ENCODE data around the gene REEP3. TPM values are rescaled to one million over a fixed set of nuclear protein-coding genes. Genes with fewer than 3 reads are reported as not detected.

The REEP3 gene
- total RNA-seq, 2 donors from 2014 or later, result 30.7 to 33.0 TPM

DNA sequence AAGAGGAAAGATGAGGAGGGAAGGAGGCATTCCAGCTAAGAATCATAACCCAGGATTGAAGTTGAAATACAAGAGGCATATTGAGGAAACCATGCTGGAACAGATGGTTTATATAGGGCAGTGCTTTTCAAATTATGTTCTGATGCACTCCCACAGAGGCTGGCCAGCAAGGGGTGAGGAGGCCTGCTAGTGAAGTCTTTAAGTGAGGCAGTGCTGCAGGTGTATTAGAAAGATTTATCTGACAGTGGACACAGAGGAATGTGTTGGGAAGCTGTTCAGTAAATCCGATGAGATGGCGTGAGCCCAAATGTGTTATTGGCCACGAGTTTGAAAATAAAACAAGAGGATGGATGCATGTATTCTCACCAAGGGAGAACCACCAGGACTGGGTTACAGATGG is 28.6 kb downstream of the REEP3 start:
- TF ChIP-seq, protein P1, sequence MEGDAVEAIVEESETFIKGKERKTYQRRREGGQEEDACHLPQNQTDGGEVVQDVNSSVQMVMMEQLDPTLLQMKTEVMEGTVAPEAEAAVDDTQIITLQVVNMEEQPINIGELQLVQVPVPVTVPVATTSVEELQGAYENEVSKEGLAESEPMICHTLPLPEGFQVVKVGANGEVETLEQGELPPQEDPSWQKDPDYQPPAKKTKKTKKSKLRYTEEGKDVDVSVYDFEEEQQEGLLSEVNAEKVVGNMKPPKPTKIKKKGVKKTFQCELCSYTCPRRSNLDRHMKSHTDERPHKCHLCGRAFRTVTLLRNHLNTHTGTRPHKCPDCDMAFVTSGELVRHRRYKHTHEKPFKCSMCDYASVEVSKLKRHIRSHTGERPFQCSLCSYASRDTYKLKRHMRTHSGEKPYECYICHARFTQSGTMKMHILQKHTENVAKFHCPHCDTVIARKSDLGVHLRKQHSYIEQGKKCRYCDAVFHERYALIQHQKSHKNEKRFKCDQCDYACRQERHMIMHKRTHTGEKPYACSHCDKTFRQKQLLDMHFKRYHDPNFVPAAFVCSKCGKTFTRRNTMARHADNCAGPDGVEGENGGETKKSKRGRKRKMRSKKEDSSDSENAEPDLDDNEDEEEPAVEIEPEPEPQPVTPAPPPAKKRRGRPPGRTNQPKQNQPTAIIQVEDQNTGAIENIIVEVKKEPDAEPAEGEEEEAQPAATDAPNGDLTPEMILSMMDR (conservative IDR thresholded peaks at IDR 0.05), result no peak

DNA sequence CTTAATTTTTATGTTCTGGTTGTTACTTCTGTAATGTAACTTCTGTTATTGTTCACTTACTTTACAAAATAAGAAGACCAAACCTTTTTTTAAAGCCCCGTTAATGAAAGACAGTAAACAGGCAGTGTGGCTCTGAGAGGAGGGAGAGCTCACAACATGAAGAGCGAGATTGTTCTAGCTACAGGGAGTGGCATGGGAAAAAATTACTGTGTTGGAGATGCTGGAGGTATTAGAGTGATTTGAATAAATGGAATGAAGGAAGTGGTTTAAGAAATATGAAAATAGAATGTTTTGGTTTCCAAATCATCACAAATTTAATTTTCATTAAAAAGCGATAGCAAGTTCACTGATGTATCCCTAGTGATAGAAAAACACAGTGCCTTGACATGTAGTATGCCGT is 31.8 kb downstream of the REEP3 start:
- Mint-ChIP-seq H3K36me3 (ENCODE audit: low read depth) (peaks cover 8% of the 10 kb centered on the region), H3K27me3 (ENCODE audit: insufficient read depth) (no peaks in the 10 kb centered on the region), H3K9me3 (no peaks in the 10 kb centered on the region), H3K27ac (no peak overlapping the region), H3K4me1 (peaks cover 4% of the 10 kb centered on the region), H3K4me3 (no peak overlapping the region)
- Histone ChIP-seq H3K4me3 (ENCODE audit: low read length) (no peak overlapping the region), H3K9ac (ENCODE audit: extremely low read depth, low read length, poor library complexity, severe bottlenecking) (no peak overlapping the region), H3K27ac (ENCODE audit: low read depth, low read length) (no peak overlapping the region), H3K36me3 (ENCODE audit: control insufficient read depth, insufficient read depth, low read length) (peaks cover 3% of the 10 kb centered on the region), H3K27me3 (ENCODE audit: control insufficient read depth, insufficient read depth, low read length, poor library complexity, severe bottlenecking) (no peaks in the 10 kb centered on the region), H3K4me1 (ENCODE audit: control insufficient read depth, insufficient read depth, low read length) (no peaks in the 10 kb centered on the region), H3K9me3 (ENCODE audit: control insufficient read depth, low read length) (no peaks in the 10 kb centered on the region)
- TF ChIP-seq, protein P1 (conservative IDR thresholded peaks at IDR 0.05), result no peak
- DNase-seq, result no peak
- 94 to 100% methylated on average over 1 to 4 of the region's 4 CpGs for WGBS, 2 experiments (ENCODE audit: insufficient coverage in 1 of 2, insufficient read length in 1 of 2)

More for the DNA sequence above, 28.6 kb downstream of the REEP3 start:
- H3K27me3 Mint-ChIP-seq (ENCODE audit: insufficient read depth), result no peaks in the 10 kb centered on the region
- H3K9me3 Mint-ChIP-seq, result no peaks in the 10 kb centered on the region
- H3K4me3 ChIP-seq (ENCODE audit: low read length), result no peak overlapping the region
- no peaks in the 10 kb centered on the region for H3K9me3 ChIP-seq (ENCODE audit: control insufficient read depth, low read length)
- H3K27ac ChIP-seq (ENCODE audit: low read depth, low read length), result no peak overlapping the region
- no peak overlapping the region for H3K27ac Mint-ChIP-seq
- no peaks in the 10 kb centered on the region for H3K27me3 ChIP-seq (ENCODE audit: control insufficient read depth, insufficient read depth, low read length, poor library complexity, severe bottlenecking)
- H3K4me3 Mint-ChIP-seq, result no peak overlapping the region
- H3K4me1 ChIP-seq (ENCODE audit: control insufficient read depth, insufficient read depth, low read length), result peaks cover under 1% of the 10 kb centered on the region
- H3K9ac ChIP-seq (ENCODE audit: extremely low read depth, low read length, poor library complexity, severe bottlenecking), result no peak overlapping the region
- peaks cover 9% of the 10 kb centered on the region for H3K36me3 ChIP-seq (ENCODE audit: control insufficient read depth, insufficient read depth, low read length)
- H3K4me1 Mint-ChIP-seq, result peaks cover 2% of the 10 kb centered on the region
- WGBS, 2 experiments (ENCODE audit: insufficient coverage in 1 of 2, insufficient read length in 1 of 2), result 63 to 65% methylated on average over 3 of the region's 3 CpGs
- no peak for DNase-seq
- peaks cover 19% of the 10 kb centered on the region for H3K36me3 Mint-ChIP-seq (ENCODE audit: low read depth)

DNA sequence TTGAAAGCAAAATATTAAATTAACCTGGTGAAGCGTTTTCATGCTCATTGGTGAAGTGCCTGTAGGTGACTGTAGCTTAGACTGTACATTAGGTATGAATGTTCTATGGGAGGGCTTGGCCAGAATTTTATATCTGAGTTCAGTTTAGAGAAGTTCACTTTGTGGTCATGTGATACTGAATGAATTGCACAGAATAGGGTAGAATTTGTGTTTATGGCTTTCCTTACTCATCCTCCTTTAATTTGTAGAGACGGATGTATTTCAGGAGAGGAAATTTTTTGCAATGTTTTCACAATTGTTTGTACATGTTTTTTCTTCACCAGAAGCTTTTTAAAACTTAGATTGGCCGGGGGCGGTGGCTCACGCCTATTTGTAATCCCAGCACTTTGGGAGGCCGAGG is 32.3 kb downstream of the REEP3 start:
- Histone ChIP-seq H3K9me3 (ENCODE audit: control insufficient read depth, low read length) (no peaks in the 10 kb centered on the region), H3K4me3 (ENCODE audit: low read length) (no peak overlapping the region), H3K27me3 (ENCODE audit: control insufficient read depth, insufficient read depth, low read length, poor library complexity, severe bottlenecking) (no peaks in the 10 kb centered on the region), H3K27ac (ENCODE audit: low read depth, low read length) (no peak overlapping the region), H3K9ac (ENCODE audit: extremely low read depth, low read length, poor library complexity, severe bottlenecking) (no peak overlapping the region), H3K4me1 (ENCODE audit: control insufficient read depth, insufficient read depth, low read length) (no peaks in the 10 kb centered on the region), H3K36me3 (ENCODE audit: control insufficient read depth, insufficient read depth, low read length) (peaks cover 3% of the 10 kb centered on the region)
- Mint-ChIP-seq H3K36me3 (ENCODE audit: low read depth) (peaks cover 8% of the 10 kb centered on the region), H3K4me1 (peaks cover 4% of the 10 kb centered on the region), H3K9me3 (no peaks in the 10 kb centered on the region), H3K27ac (no peak overlapping the region), H3K27me3 (ENCODE audit: insufficient read depth) (no peaks in the 10 kb centered on the region), H3K4me3 (no peak overlapping the region)
- 97 to 98% methylated on average over 5 to 6 of the region's 6 CpGs for WGBS, 2 experiments (ENCODE audit: insufficient coverage in 1 of 2, insufficient read length in 1 of 2)
- TF ChIP-seq, protein P1 (conservative IDR thresholded peaks at IDR 0.05), result no peak
- DNase-seq, result no peak
